Immature natural killer cell (primary cell): ENCODE data around the gene FNDC11. TPM values are rescaled to one million over a fixed set of nuclear protein-coding genes. Genes with fewer than 3 reads are reported as not detected.
A peak's percentile ranks its signal among the peaks of the same experiment; 100 is the strongest.

Experiments used
- DNase-seq, 3 donors: peaks; one replicate each; pipeline ENCODE4 v3.0.0; 2022; ENCODE audit warnings: mixed read lengths in 1 of 3
- H3K27ac Mint-ChIP-seq, 6 donors: one replicate each; pipeline ENCODE4 v1.8.0; 2020; ENCODE audit warnings: mixed read lengths in 6 of 6, mild to moderate bottlenecking in 5 of 6, inconsistent platforms in 4 of 6, moderate library complexity in 3 of 6
- H3K27me3 Mint-ChIP-seq, 3 donors: one replicate each; pipeline ENCODE4 v1.8.0; 2020 to 2021; ENCODE audit warnings: low read depth in 3 of 3, mild to moderate bottlenecking in 3 of 3, mixed read lengths in 3 of 3, moderate library complexity in 3 of 3, inconsistent platforms in 1 of 3
- H3K36me3 Mint-ChIP-seq, 3 donors: one replicate each; pipeline ENCODE4 v1.8.0; 2020; ENCODE audit warnings: mixed read lengths in 3 of 3, inconsistent platforms in 2 of 3, mild to moderate bottlenecking in 2 of 3
- H3K4me1 Mint-ChIP-seq, 2 donors: one replicate each; pipeline ENCODE4 v1.8.0; 2020; ENCODE audit warnings: inconsistent platforms in 2 of 2, mild to moderate bottlenecking in 2 of 2, mixed read lengths in 2 of 2, moderate library complexity in 1 of 2
- H3K4me3 Mint-ChIP-seq, 5 donors: one replicate each; pipeline ENCODE4 v1.8.0; 2020; ENCODE audit warnings: mild to moderate bottlenecking in 5 of 5, mixed read lengths in 5 of 5, inconsistent platforms in 3 of 5, moderate library complexity in 3 of 5
- H3K9me3 Mint-ChIP-seq, 6 donors: one replicate each; pipeline ENCODE4 v1.8.0; 2020; ENCODE audit warnings: mild to moderate bottlenecking in 6 of 6, mixed read lengths in 6 of 6, inconsistent platforms in 4 of 6, moderate library complexity in 3 of 6
- polyA plus RNA-seq, 3 donors: library from polyadenylated mRNA; unstranded; fragments of 300-500 nt; fragmentation: Illumina TruSeq; gene quantifications; one replicate each; pipeline ENCODE4 v1.2.3, GENCODE V29; 2021

The FNDC11 gene
- polyA plus RNA-seq, 3 donors from 2014 or later: not detected

DNA sequence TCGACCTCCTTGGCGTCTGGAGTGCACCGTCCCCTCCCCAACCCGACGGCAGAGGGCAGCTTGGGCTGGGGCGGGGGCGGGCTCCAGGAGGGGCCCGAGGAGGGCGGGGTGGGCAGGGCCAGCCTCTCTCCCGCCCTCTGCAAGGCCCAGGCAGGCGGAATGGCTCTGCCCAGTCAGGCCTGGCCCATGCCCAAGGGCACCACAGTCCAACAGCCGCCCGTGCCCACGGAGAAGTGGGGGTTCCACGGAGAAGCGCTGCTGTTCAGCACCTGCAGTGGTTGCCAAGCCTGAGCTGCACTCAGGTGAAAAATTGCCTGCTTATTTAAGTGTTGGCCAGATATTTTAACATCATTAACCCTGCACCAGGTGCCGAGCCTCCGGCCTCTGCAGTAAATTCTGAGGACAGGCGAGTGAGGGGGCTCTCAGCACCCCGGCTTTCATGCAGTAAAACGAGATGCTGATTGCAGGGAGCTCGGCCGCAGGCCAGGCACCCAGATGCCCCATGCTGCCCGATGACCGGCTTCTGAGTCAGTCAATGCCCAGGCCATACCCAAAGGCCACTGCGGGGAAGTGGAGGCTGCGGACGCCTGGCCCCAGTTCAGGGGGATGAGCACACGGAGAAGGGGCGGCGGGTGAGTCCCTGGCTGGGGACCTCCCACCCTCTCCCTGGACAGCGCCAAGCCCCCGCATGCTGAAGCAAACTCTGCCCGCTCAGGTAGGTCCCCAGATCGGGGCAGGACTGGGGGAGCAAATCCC, 6.1 kb upstream of the FNDC11 start, which contains the start of gene SRMS:
Gene SRMS (minus strand): TSS at position 25 of the 756 bp plus-strand sequence. CDS start 286 bp downstream, outside the sequence.
- Mint-ChIP-seq H3K4me3 (no peak within 1 kb of the TSS), H3K27ac (no peak within 1 kb of the TSS), H3K4me1 (peaks cover 8 to 9% of the 10 kb centered on the region in 2 donors), H3K9me3 (no peaks in the 10 kb centered on the region), H3K36me3 (peaks cover 0 to 5% (median 0%) of the 10 kb centered on the region in 3 donors), H3K27me3 (peaks cover 2 to 12% (median 6%) of the 10 kb centered on the region in 3 donors)
- DNase-seq: no peak

- no peak overlapping the region for H3K4me3 Mint-ChIP-seq
- H3K9me3 Mint-ChIP-seq: no peaks in the 10 kb centered on the region
- H3K27ac Mint-ChIP-seq: no peak overlapping the region
- no peak for DNase-seq
- H3K27me3 Mint-ChIP-seq: peaks cover 5 to 17% (median 6%) of the 10 kb centered on the region in 3 donors
- peaks cover 0 to 4% (median 0%) of the 10 kb centered on the region in 3 donors for H3K36me3 Mint-ChIP-seq
- H3K4me1 Mint-ChIP-seq: peaks cover 12 to 14% of the 10 kb centered on the region in 2 donors
Measured at GRCh38 chr20:63548542-63548941, 5.4 kb upstream of the FNDC11 start.

DNA sequence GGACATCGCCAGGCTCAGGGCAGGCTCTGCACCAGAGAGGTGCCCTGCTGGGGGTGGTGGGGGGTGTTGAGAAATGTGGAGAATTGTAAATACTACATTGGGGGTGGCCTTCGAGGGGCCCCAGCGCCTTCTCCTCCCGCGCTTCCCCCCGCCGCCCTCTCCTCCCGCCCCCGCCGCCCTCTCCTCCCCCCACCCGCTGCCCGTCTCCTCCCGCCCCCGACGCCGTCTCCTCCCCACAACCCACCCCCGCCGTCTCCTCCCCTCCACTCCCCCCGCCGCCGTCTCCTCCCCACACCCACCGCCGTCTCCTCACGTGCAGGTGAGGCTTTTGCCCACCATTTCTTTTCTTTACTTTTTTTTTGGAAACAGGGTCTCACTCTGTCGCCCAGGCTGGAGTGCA, 4.9 kb upstream of the FNDC11 start:
- H3K4me3 Mint-ChIP-seq: no peak overlapping the region
- no peaks in the 10 kb centered on the region for H3K36me3 Mint-ChIP-seq
- H3K9me3 Mint-ChIP-seq: no peaks in the 10 kb centered on the region
- H3K27me3 Mint-ChIP-seq: peaks cover 5 to 17% (median 6%) of the 10 kb centered on the region in 3 donors
- peaks cover 12 to 14% of the 10 kb centered on the region in 2 donors for H3K4me1 Mint-ChIP-seq
- no peak for DNase-seq
- no peak overlapping the region for H3K27ac Mint-ChIP-seq

DNA sequence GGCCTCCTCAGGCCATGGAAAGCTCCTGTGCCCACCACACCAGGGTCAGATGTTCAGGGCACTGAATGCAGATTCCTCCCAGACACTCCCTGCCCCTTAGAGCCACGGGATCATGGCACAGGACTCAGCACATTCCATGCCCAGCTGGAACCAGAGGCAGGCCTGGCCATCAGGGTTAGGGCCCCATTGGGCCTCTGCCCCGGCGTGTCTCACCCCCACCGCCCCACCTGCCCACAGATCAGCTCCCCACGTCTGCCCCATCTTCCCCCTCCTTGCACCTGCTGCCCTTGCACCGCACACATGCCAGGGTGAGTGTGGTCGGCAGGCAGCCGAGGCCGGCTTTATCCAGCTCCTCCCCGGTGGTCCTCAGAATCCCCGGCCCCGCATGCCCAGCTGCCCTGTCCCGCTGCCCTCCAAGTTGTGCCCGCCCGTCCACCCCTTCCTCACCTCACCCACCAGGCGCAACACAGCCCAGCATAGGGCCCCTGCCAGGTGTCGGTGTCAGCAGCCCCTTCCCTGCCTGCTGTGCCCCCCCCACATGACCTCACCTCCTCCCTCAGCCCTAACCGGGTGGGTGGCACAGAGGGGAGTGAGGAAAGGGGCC, 4.2 kb upstream of the FNDC11 start:
- H3K27me3 Mint-ChIP-seq: peaks cover 5 to 17% (median 6%) of the 10 kb centered on the region in 3 donors
- DNase-seq: no peak
- no peaks in the 10 kb centered on the region for H3K9me3 Mint-ChIP-seq
- peaks cover 12 to 17% of the 10 kb centered on the region in 2 donors for H3K4me1 Mint-ChIP-seq
- no peak overlapping the region for H3K27ac Mint-ChIP-seq
- H3K36me3 Mint-ChIP-seq: no peaks in the 10 kb centered on the region
- no peak overlapping the region for H3K4me3 Mint-ChIP-seq

DNA sequence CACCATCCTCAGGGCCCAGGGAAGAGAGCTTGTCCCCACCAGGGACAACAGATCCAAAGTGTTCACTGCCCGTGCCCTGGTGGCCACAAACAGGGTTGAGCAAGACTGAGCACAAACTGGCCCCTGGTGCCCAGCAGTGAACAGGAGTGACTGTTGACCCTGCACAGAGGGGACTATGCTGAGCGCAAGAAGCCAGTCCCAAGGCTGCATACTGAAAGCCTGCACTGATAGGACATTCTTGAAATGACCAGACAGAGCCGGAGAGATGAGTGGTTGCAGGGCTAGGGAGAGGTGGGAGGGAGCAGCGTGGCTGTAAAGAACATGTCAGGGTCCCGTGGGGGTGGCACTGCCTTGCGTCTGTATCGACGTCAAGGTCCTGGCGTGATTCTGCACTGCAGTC, 2.9 kb upstream of the FNDC11 start:
- DNase-seq: no peak
- H3K36me3 Mint-ChIP-seq: no peaks in the 10 kb centered on the region
- no peaks in the 10 kb centered on the region for H3K9me3 Mint-ChIP-seq
- no peak overlapping the region for H3K4me3 Mint-ChIP-seq
- H3K27ac Mint-ChIP-seq: peak overlapping the region in 1 of 6 donors; percentile 1
- peaks cover 12 to 17% of the 10 kb centered on the region in 2 donors for H3K4me1 Mint-ChIP-seq
- peaks cover 6 to 14% (median 7%) of the 10 kb centered on the region in 3 donors for H3K27me3 Mint-ChIP-seq

DNA sequence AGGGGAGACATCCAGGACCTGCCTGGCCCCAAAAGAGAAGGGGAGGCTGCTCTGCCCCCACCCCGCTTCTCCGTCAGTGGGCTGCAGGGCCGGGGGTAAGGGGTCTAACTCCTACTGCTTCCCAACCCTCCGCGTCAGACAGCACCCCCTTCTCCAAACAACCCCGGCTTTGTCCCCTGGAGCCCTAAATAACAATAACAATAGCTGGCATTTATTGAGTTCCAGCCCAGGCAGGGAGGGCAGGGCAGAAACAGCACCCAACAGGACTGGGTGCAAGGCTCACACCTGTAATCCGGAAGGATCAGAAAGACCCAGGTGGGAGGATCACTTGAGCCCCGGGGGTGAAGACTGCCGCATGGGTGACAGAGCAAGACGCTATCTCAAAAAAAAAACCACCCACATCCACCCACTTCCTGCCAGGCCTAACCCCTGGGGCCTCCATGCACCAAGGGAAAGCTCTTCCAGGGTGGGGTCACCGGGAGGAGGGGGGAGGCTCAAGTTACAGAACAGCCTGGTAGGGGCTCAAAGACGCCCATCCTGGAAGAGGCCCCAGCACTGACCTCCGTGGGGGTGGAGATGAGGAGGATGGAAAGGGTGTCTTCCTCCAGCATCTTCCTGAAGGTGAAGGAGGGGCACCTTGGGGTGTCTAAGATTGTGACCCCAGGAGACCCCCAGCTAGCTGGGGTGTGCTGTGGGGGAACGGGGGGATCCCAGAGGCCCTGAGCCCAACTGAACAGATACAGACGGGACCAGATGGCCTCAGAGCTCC, 1.3 kb upstream of the FNDC11 start:
- peaks cover 12 to 17% of the 10 kb centered on the region in 2 donors for H3K4me1 Mint-ChIP-seq
- peak; percentile 46 to 54 (median 51) for DNase-seq
- peak overlapping the region; percentile 33 to 72 (median 70) for H3K4me3 Mint-ChIP-seq
- peak overlapping the region in 5 of 6 donors; percentile 8 to 83 (median 72) for H3K27ac Mint-ChIP-seq
- no peaks in the 10 kb centered on the region for H3K36me3 Mint-ChIP-seq
- H3K9me3 Mint-ChIP-seq: no peaks in the 10 kb centered on the region
- H3K27me3 Mint-ChIP-seq: peaks cover 3 to 17% (median 10%) of the 10 kb centered on the region in 3 donors

- peaks cover 3 to 17% (median 10%) of the 10 kb centered on the region in 3 donors for H3K27me3 Mint-ChIP-seq
- H3K4me3 Mint-ChIP-seq: peak overlapping the region; percentile 33 to 71 (median 65)
- peaks cover 12 to 17% of the 10 kb centered on the region in 2 donors for H3K4me1 Mint-ChIP-seq
- H3K27ac Mint-ChIP-seq: peak overlapping the region in 3 of 6 donors; percentile 65 to 82 (median 72)
- DNase-seq: peak; percentile 74 to 76 (median 74)
- H3K36me3 Mint-ChIP-seq: no peaks in the 10 kb centered on the region
- H3K9me3 Mint-ChIP-seq: no peaks in the 10 kb centered on the region
Measured at GRCh38 chr20:63553251-63553932, 567 bp upstream of the FNDC11 start.

DNA sequence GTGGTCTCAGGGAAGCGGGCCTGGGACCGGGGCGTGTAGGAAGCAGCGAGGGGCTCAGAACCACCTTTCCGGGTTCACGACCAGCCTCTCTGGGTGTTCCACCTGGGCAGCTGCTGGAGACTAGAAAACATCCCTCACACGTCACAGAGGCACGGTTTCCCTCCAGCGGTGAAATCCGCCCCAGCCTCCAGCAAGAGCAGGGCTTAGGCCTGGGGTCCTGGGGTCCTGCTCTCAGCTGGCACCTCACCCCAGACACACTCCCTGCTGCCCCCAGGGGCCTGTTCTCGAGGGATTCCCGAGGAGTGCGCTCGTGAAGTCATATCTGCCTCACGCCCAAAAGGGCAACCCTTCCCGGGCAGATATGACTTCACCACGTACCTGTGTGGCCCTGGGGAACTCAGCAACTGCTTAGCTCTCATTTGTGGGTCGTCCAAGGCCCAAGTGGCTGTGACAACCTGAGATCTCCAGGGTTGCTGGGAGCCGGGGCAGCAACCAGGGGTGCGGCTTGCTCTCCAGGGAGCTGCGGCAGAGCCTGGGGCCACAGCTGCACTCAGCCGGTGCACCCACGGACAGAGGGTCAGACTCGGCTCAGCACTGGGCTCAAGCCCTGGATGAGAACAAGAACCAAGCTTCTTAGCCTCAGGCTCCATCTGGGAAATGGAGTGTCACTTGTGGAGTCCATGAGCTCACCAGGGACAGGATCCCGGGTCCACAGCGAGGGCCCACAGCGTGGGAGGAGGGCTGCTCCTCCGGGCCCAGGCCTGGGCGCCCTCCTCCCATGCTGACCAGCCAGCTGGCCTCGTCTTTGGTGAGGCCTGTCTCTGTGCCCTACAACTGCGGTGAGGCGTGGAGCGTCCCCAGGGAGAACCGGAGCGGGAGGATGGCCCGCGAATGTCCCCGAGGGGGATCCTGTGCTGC, 661 bp downstream of the FNDC11 start:
- Mint-ChIP-seq H3K4me3 (peak overlapping the region; percentile 3 to 65 (median 44)), H3K27ac (no peak overlapping the region), H3K4me1 (peaks cover 12 to 17% of the 10 kb centered on the region in 2 donors), H3K36me3 (no peaks in the 10 kb centered on the region), H3K27me3 (peaks cover 0 to 15% (median 8%) of the 10 kb centered on the region in 3 donors), H3K9me3 (no peaks in the 10 kb centered on the region)
- DNase-seq: no peak

GRCh38 chr20:63555661-63556381, 1.9 kb downstream of the FNDC11 start:
- no peak for DNase-seq
- H3K9me3 Mint-ChIP-seq: no peaks in the 10 kb centered on the region
- no peak overlapping the region for H3K4me3 Mint-ChIP-seq
- H3K27me3 Mint-ChIP-seq: peaks cover 2 to 15% (median 8%) of the 10 kb centered on the region in 3 donors
- H3K27ac Mint-ChIP-seq: no peak overlapping the region
- H3K4me1 Mint-ChIP-seq: peaks cover 12 to 20% of the 10 kb centered on the region in 2 donors
- peaks cover 0 to 3% (median 0%) of the 10 kb centered on the region in 3 donors for H3K36me3 Mint-ChIP-seq

DNA sequence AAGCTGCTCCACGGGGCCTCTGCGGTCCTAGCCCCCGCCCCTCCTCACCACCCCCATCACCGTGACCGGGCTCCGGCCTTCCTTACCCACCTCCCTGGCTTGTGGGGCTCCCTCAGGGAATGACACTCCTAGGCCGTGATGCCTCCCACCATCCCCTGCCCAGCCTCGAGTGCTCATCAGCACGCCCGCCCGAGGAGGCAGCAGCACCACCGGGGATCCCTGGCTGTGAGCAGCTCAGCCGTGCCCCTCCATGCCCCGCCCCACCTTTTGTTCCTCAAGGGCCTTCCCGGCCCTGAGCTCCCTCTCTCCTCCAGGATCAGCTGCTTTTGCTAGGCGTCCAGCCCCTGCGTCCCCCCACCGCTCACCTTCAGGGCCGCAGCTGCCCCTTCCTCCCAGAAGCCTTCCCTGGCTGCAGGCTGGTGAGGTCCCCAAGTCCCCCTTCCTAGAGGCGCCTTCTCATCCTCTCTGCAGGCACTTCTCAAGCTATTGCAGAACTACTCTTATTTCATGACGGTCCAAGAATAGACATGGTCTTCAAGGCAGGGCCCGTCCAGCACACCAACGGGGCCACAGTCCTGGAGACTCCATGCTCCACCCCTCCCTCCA, 3.0 kb downstream of the FNDC11 start:
- Mint-ChIP-seq H3K4me3 (no peak overlapping the region), H3K36me3 (peaks cover 0 to 3% (median 0%) of the 10 kb centered on the region in 3 donors), H3K4me1 (peaks cover 12 to 17% of the 10 kb centered on the region in 2 donors), H3K27me3 (peaks cover 2 to 14% (median 8%) of the 10 kb centered on the region in 3 donors), H3K27ac (no peak overlapping the region), H3K9me3 (no peaks in the 10 kb centered on the region)
- DNase-seq: no peak

- Mint-ChIP-seq H3K4me3 (no peak overlapping the region), H3K36me3 (peaks cover 0 to 3% (median 0%) of the 10 kb centered on the region in 3 donors), H3K9me3 (no peaks in the 10 kb centered on the region), H3K4me1 (peaks cover 8 to 15% of the 10 kb centered on the region in 2 donors), H3K27ac (no peak overlapping the region), H3K27me3 (peaks cover 2 to 13% (median 8%) of the 10 kb centered on the region in 3 donors)
- no peak for DNase-seq
Measured at GRCh38 chr20:63557481-63557891, 3.5 kb downstream of the FNDC11 start.
